K562 (cell line): ENCODE measurements around the gene DGKE. TPM values are rescaled to one million over a fixed set of nuclear protein-coding genes. Genes with fewer than 3 reads are reported as not detected.

Experiments used
- ATAC-seq: fragments of 200-7000 bp; cut with Tn5 transposase; 3 replicates; pipeline ENCODE4 v1.9.1; 2020; ENCODE audit warnings: moderate library complexity
- BruUV-seq: library from RNA; stranded (reverse); fragments of 400-500 nt; replicated peaks from 2 replicates; lab custom pipeline; 2021; lab: Mats Ljungman, UMichigan
- CTCF ChIA-PET: fragments of 300-600 bp; formaldehyde crosslinking; extraction: SDS; loops from one replicate; lab custom pipeline; 2021; ENCODE audit warnings: low intra/inter-chr PET ratio; lab: Yijun Ruan, JAX
- POLR2A ChIA-PET: fragments of 300-600, 350-650 bp; sonication (Branson Sonifier 250); formaldehyde crosslinking; extraction: SDS; loops from one replicate; lab custom pipeline; 2021; ENCODE audit warnings: antibody characterized with exemption, inconsistent platforms; lab: Yijun Ruan, JAX
- DNase-seq, 4 experiments: peaks; one replicate each; pipeline versions ENCODE4 v3.0.0 to v3.0.0-alpha.2; 2011 to 2018; ENCODE audit warnings: low spot score in 3 of 4, mixed read lengths in 3 of 4; ENCODE audit errors: extremely low read depth in 1 of 4
- FAIRE-seq: peaks from 2 replicates; lab custom pipeline; 2011; peaks lifted over from hg19 to GRCh38; lab: Jason Lieb, UNC
- H2AFZ ChIP-seq: 2 replicates; pipeline ENCODE4 v1.6.0; 2011; ENCODE audit warnings: low read depth, low read length, control low read depth, inconsistent platforms
- H3K27ac ChIP-seq: fragments of 200-600 bp; 3 replicates; pipeline ENCODE4 v1.8.0; 2011; ENCODE audit warnings: low read depth, mild to moderate bottlenecking, control low read depth, inconsistent platforms, low read length, moderate library complexity, mixed read lengths; ENCODE audit errors: extremely low read depth
- H3K27me3 ChIP-seq, 2 experiments: fragments of 300-600 bp in 1 of 2; 2 replicates in 1 of 2; 3 replicates in 1 of 2; pipeline versions ENCODE4 v1.6.0 to v1.8.0; 2011; ENCODE audit warnings: inconsistent platforms in 2 of 2, low read length in 2 of 2, mild to moderate bottlenecking in 1 of 2, mixed read lengths in 1 of 2, moderate library complexity in 1 of 2; ENCODE audit not compliant: control insufficient read depth in 2 of 2, insufficient read depth in 2 of 2
- H3K36me3 ChIP-seq: fragments of 300-600 bp; 3 replicates; pipeline ENCODE4 v1.8.0; 2011; ENCODE audit warnings: mild to moderate bottlenecking, low read length, inconsistent platforms; ENCODE audit not compliant: control insufficient read depth, insufficient read depth
- H3K4me1 ChIP-seq, 2 experiments: fragments of 200-600 bp in 1 of 2; replicated peaks in 1 of 2; 2 replicates in 1 of 2; 3 replicates in 1 of 2; pipeline versions ENCODE4 v1.5.1 to v1.8.0; 2011; ENCODE audit warnings: inconsistent platforms in 2 of 2, low read length in 2 of 2, mild to moderate bottlenecking in 1 of 2, mixed read lengths in 1 of 2, moderate library complexity in 1 of 2; ENCODE audit not compliant: control insufficient read depth in 2 of 2, insufficient read depth in 2 of 2
- H3K4me2 ChIP-seq: 2 replicates; pipeline ENCODE4 v1.6.1; 2011; ENCODE audit warnings: low read length, control low read depth, inconsistent platforms, mixed read lengths; ENCODE audit not compliant: insufficient read depth
- H3K4me3 ChIP-seq: fragments of 200-600 bp; sonication (generic), shearing (Covaris generic); 2 replicates; pipeline ENCODE4 v1.5.1; 2016; ENCODE audit warnings: control low read depth, inconsistent platforms
- H3K79me2 ChIP-seq: fragments of 200-600 bp; 3 replicates; pipeline ENCODE4 v1.8.0; 2011; ENCODE audit warnings: low read length, inconsistent platforms; ENCODE audit not compliant: control insufficient read depth, insufficient read depth
- H3K9ac ChIP-seq, 2 experiments: 2 replicates each; pipeline versions ENCODE4 v1.6.0 to v1.6.1; 2011; ENCODE audit warnings: low read depth in 2 of 2, low read length in 2 of 2, control low read depth in 1 of 2, inconsistent platforms in 1 of 2, mild to moderate bottlenecking in 1 of 2, mixed read lengths in 1 of 2; ENCODE audit not compliant: insufficient read depth in 1 of 2
- H3K9me1 ChIP-seq: one replicate; pipeline ENCODE4 v1.6.0; 2011; ENCODE audit warnings: inconsistent platforms, mild to moderate bottlenecking, low read length, moderate library complexity; ENCODE audit not compliant: control insufficient read depth, insufficient read depth
- H3K9me3 ChIP-seq: replicated peaks from 2 replicates; pipeline ENCODE4 v1.5.1; 2011; ENCODE audit warnings: low read depth, low read length, inconsistent platforms; ENCODE audit not compliant: control insufficient read depth, insufficient read depth
- H4K20me1 ChIP-seq: replicated peaks from 2 replicates; pipeline ENCODE4 v1.6.1; 2011; ENCODE audit warnings: low read length, inconsistent platforms, mixed read lengths; ENCODE audit not compliant: control insufficient read depth, insufficient read depth
- CBX2 ChIP-seq: fragments of 200-600 bp; sonication (generic); IDR thresholded peaks from one replicate; pipeline ENCODE4 v1.6.1; 2012; ENCODE audit warnings: mild to moderate bottlenecking, low read length, inconsistent platforms; ENCODE audit not compliant: insufficient read depth, poor library complexity, severe bottlenecking
- CGGBP1 ChIP-seq: fragments of 250-450 bp; sonication (Bioruptor Pico); IDR thresholded peaks from 2 replicates; pipeline ENCODE4 v1.9.0; 2021; ENCODE audit warnings: mild to moderate bottlenecking
- FOXK1 ChIP-seq: sonication (generic); formaldehyde crosslinking; IDR thresholded peaks from 2 replicates; pipeline ENCODE4 v1.8.0; 2022; ENCODE audit warnings: missing genetic modification reagents, mild to moderate bottlenecking, borderline replicate concordance
- HINFP ChIP-seq: fragments of 450-650 bp; conservative IDR thresholded peaks from 2 replicates; pipeline ENCODE4 v1.6.1; 2016; ENCODE audit warnings: missing genetic modification characterization, low read depth, mild to moderate bottlenecking, control low read depth, missing compliant biosample characterization
- MAZ ChIP-seq, 2 experiments: fragments of 450-650 bp in 1 of 2; sonication (generic) in 1 of 2; formaldehyde crosslinking; IDR thresholded peaks in 1 of 2; conservative IDR thresholded peaks in 1 of 2; 2 replicates each; pipeline versions ENCODE4 v1.4.0 to v1.5.0; 2020; ENCODE audit warnings: mild to moderate bottlenecking in 1 of 2, missing genetic modification reagents in 1 of 2
- NCOA4 ChIP-seq: fragments of 450-650 bp; IDR thresholded peaks from 2 replicates; pipeline ENCODE4 v1.6.1; 2018; ENCODE audit warnings: mild to moderate bottlenecking; ENCODE audit not compliant: partially characterized antibody
- NR2C2 ChIP-seq, 2 experiments: fragments of 200-800 bp in 1 of 2; sonication (Bioruptor generic) in 1 of 2; sonication (generic) in 1 of 2; formaldehyde crosslinking in 1 of 2; IDR thresholded peaks; 2 replicates each; pipeline versions ENCODE4 v1.6.1 to v1.8.0; 2016 to 2022; ENCODE audit warnings: mild to moderate bottlenecking in 1 of 2, missing compliant biosample characterization in 1 of 2, missing genetic modification characterization in 1 of 2, missing genetic modification reagents in 1 of 2
- NR3C1 ChIP-seq: sonication (generic); formaldehyde crosslinking; IDR thresholded peaks from 2 replicates; pipeline ENCODE4 v1.8.1; 2022; ENCODE audit warnings: missing genetic modification reagents
- RB1 ChIP-seq: fragments of 450-650 bp; IDR thresholded peaks from 2 replicates; pipeline ENCODE4 v1.6.1; 2017; ENCODE audit warnings: low read depth, mild to moderate bottlenecking
- SAP30 ChIP-seq: fragments of 200-600 bp; sonication (generic); IDR thresholded peaks from 2 replicates; pipeline ENCODE4 v1.6.1; 2012; ENCODE audit warnings: borderline replicate concordance, low read depth, mild to moderate bottlenecking, moderate library complexity, low read length, control low read depth, inconsistent platforms; ENCODE audit not compliant: insufficient read depth, poor library complexity, severe bottlenecking
- SMAD4 ChIP-seq: fragments of 250-450 bp; sonication (Bioruptor Pico); conservative IDR thresholded peaks from 2 replicates; pipeline ENCODE4 v1.8.0; 2021; ENCODE audit warnings: inconsistent platforms, mild to moderate bottlenecking, moderate library complexity
- SMARCC2 ChIP-seq: fragments of 450-650 bp; IDR thresholded peaks from 2 replicates; pipeline ENCODE4 v1.6.1; 2017; ENCODE audit warnings: antibody characterized with exemption, moderate library complexity, mild to moderate bottlenecking, low read depth
- ZNF197 ChIP-seq: fragments of 200-800 bp; sonication (Bioruptor generic); IDR thresholded peaks from 2 replicates; pipeline ENCODE4 v1.6.1; 2016; ENCODE audit warnings: low read depth, missing genetic modification characterization, missing compliant biosample characterization
- ZNF23 ChIP-seq: fragments of 250-450 bp; sonication (Bioruptor Pico); IDR thresholded peaks from 2 replicates; pipeline ENCODE4 v1.4.0; 2020; ENCODE audit warnings: mild to moderate bottlenecking
- ZNF740 ChIP-seq, 3 experiments: fragments of 200-800 bp in 1 of 3; sonication (Bioruptor generic) in 1 of 3; sonication (generic) in 1 of 3; formaldehyde crosslinking in 1 of 3; IDR thresholded peaks; 2 replicates each; pipeline versions ENCODE4 v1.6.1 to v1.8.0; 2016 to 2022; ENCODE audit warnings: mild to moderate bottlenecking in 2 of 3, missing compliant biosample characterization in 2 of 3, missing genetic modification characterization in 2 of 3, missing genetic modification reagents in 1 of 3
- WGBS: fragments of 100-300 bp; shearing (Covaris generic); methylation state at CpG from one replicate; pipeline ENCODE4 v1.1.6; 2016; ENCODE audit warnings: low coverage, mixed read lengths; ENCODE audit not compliant: insufficient coverage; ENCODE audit errors: missing lambda C conversion rate; 5-methylcytosine and 5-hydroxymethylcytosine counted together
- in situ Hi-C: fragments of 300-500 bp; cut with MboI; formaldehyde crosslinking; loops from 4 replicates; pipeline ENCODE4 v1.15.0; 2018; ENCODE audit warnings: inconsistent platforms, mixed read lengths
- intact Hi-C: fragments of 100-400 bp; cut with micrococcal nuclease; formaldehyde crosslinking; loops from 2 replicates; pipeline ENCODE4 v1.14.2; 2022
- polyA plus RNA-seq, 8 experiments: library from polyadenylated mRNA; depleted of rRNA in 4 of 8; stranded (reverse) in 5 of 8; unstranded in 3 of 8; fragments of >200 nt; fragmentation: Nextera tagmentation in 2 of 8; fragmentation: Illumina TruSeq in 1 of 8; extraction: Ambion mirVana in 2 of 8; extraction: Trizol in 1 of 8; gene quantifications; 2 replicates each; pipeline versions ENCODE4 v1.2.1 to v1.2.3, GENCODE V29; 2011 to 2014; ENCODE audit warnings: inconsistent platforms in 1 of 8, missing spikeins in 1 of 8
- total RNA-seq, 7 experiments: library from RNA; depleted of rRNA in 6 of 7; stranded (reverse); fragments of >200 nt in 6 of 7; fragmentation: Illumina TruSeq in 2 of 7; extraction: Trizol in 2 of 7; gene quantifications; 2 replicates each; pipeline versions ENCODE4 v1.2.1 to v1.2.3, GENCODE V29; 2011 to 2021; ENCODE audit warnings: low replicate concordance in 1 of 7

The DGKE gene
- total and polyA plus RNA-seq, 9 of the 15 experiments (the other 6 are each of a cell fraction or from before 2014, with no cell fraction given), result 1.3 to 9.9 (median 5.9) TPM

- no peaks in the 10 kb centered on the region for H3K9me3 ChIP-seq
- H3K4me1 ChIP-seq, result peaks cover 15 to 24% of the 10 kb centered on the region in 2 experiments; a peak in 4 of 5 replicates
- in situ Hi-C loops (no loop called here), intact Hi-C loops (loop anchor here (5.0 kb wide), 1 partner anchor 79 kb away; the partner anchor contains the start of gene TRIM25)
- ATAC-seq (peak; percentile 75), FAIRE-seq (no peak), DNase-seq (peak; percentile 64 to 84 (median 68))
- peak overlapping the region; percentile 29; the same call in 1 of the 3 replicates for H3K27ac ChIP-seq
- H3K36me3 ChIP-seq, result peaks cover 21% of the 10 kb centered on the region; the same call in 2 of the 3 replicates
- peak overlapping the region; percentile 86 for H3K4me2 ChIP-seq
- peaks cover 36% of the 10 kb centered on the region; the same call in 2 of the 3 replicates for H3K79me2 ChIP-seq
- no peaks in the 10 kb centered on the region for H3K27me3 ChIP-seq
- no peaks in the 10 kb centered on the region for H3K9me1 ChIP-seq
- no peaks in the 10 kb centered on the region; the same call in 1 of the 2 replicates for H4K20me1 ChIP-seq
- no TSS peak for BruUV-seq
- H3K4me3 ChIP-seq, result peak overlapping the region; percentile 75
- peak overlapping the region; percentile 93 for H2AFZ ChIP-seq
- CTCF ChIA-PET, result no interaction called here
- POLR2A ChIA-PET, result interaction anchor here (0.7 to 4.6 kb wide), 6 partner anchors 9 to 80 kb away, joined by 3 to 24 read pairs (median 4); partner anchors contain the start of gene TRIM25
- H3K9ac ChIP-seq, result peak overlapping the region; percentile 56 to 90
- WGBS, result 2% methylated on average over 40 of the region's 95 CpGs
- no peak for TF ChIP-seq CGGBP1
- TF ChIP-seq ZNF23 (CRISPR knock-in tag), result no peak
- no peak for TF ChIP-seq CBX2
- TF ChIP-seq NR2C2 (CRISPR knock-in tag; IDR thresholded peaks at IDR 0.05), result peak; percentile 33; the same call in 1 of the 2 replicates
- peak; percentile 52; the same call in 1 of the 2 replicates for TF ChIP-seq NR2C2 (tag; IDR thresholded peaks at IDR 0.05)
- peak; percentile 89 for TF ChIP-seq SAP30
- no peak for TF ChIP-seq SMARCC2
- 0 out of 2 replicates have a peak, but pooled peaks have one; percentile 46 for TF ChIP-seq FOXK1 (CRISPR knock-in tag)
- no peak for TF ChIP-seq NCOA4
- TF ChIP-seq HINFP, result peak; percentile 44; the same call in 1 of the 2 replicates
- peak in 1 of 2 experiments; percentile 2; a peak in 1 of 4 replicates for TF ChIP-seq MAZ (CRISPR knock-in tag; conservative IDR thresholded peaks at IDR 0.05 in 1 of 2, IDR thresholded peaks at IDR 0.05 in 1 of 2)
- TF ChIP-seq ZNF197 (CRISPR knock-in tag), result no peak
- TF ChIP-seq ZNF740 (CRISPR knock-in tag; IDR thresholded peaks at IDR 0.05), result peak; percentile 66
- peak in 1 of 2 experiments; percentile 56; a peak in 1 of 4 replicates for TF ChIP-seq ZNF740 (tag; IDR thresholded peaks at IDR 0.05)
- 0 out of 2 replicates have a peak, but pooled peaks have one; percentile 7 for TF ChIP-seq NR3C1 (CRISPR knock-in tag)
- TF ChIP-seq SMAD4 (CRISPR knock-in tag), result peak; percentile 71
- TF ChIP-seq RB1, result 0 out of 2 replicates have a peak, but pooled peaks have one; percentile 51
Observed at GRCh38 chr17:56833057-56833808, 718 bp upstream of the DGKE start.
